GM12878 (cell line): Measurements from ENCODE around the gene C1QTNF3. TPM values are rescaled to one million over a fixed set of nuclear protein-coding genes. Genes with fewer than 3 reads are reported as not detected.

Experiments
- ATAC-seq: fragments of 200-7000 bp; cut with Tn5 transposase; 3 replicates; pipeline ENCODE4 v1.9.1; 2020; ENCODE audit warnings: mild to moderate bottlenecking, moderate library complexity
- BruUV-seq: library from RNA; stranded (reverse); fragments of 400-500 nt; replicated peaks from 2 replicates; lab custom pipeline; 2021; lab: Mats Ljungman, UMichigan
- CTCF ChIA-PET: fragments of 300-600 bp; sonication (Branson Sonifier 250); formaldehyde crosslinking; extraction: SDS; loops from one replicate; lab custom pipeline; 2021; ENCODE audit warnings: inconsistent platforms; lab: Yijun Ruan, JAX
- POLR2A ChIA-PET: fragments of 350-600 bp; formaldehyde crosslinking; extraction: SDS; loops from one replicate; lab custom pipeline; 2021; ENCODE audit warnings: inconsistent platforms; lab: Charles Lee
- RAD21 ChIA-PET: fragments of 300-600 bp; sonication (Branson Sonifier 250); formaldehyde crosslinking; loops from one replicate; lab custom pipeline; 2023; ENCODE audit warnings: antibody characterized with exemption; ENCODE audit not compliant: unreplicated experiment; lab: Charles Lee
- SMC1A ChIA-PET: fragments of 300-600 bp; sonication (Branson Sonifier 250); formaldehyde crosslinking; loops from one replicate; lab custom pipeline; 2023; ENCODE audit not compliant: unreplicated experiment, uncharacterized antibody; lab: Charles Lee
- DNase-seq: peaks from one replicate; pipeline ENCODE4 v3.0.0-alpha.2; 2011; ENCODE audit warnings: low read depth, low spot score
- FAIRE-seq: peaks from 3 replicates; lab custom pipeline; 2011; peaks lifted over from hg19 to GRCh38; lab: Jason Lieb, UNC
- H2AFZ ChIP-seq: 2 replicates; pipeline ENCODE4 v1.6.0; 2011; ENCODE audit warnings: low read depth, low read length, control low read depth; ENCODE audit not compliant: control insufficient read depth
- H3K27ac ChIP-seq: 2 replicates; pipeline ENCODE4 v1.5.1; 2011; ENCODE audit warnings: control low read depth; ENCODE audit not compliant: control insufficient read depth, insufficient read depth
- H3K27me3 ChIP-seq, 2 experiments: replicated peaks in 1 of 2; 2 replicates each; pipeline versions ENCODE4 v1.6.0 to v1.6.1; 2011; ENCODE audit warnings: low read length in 1 of 2; ENCODE audit not compliant: control insufficient read depth in 2 of 2, insufficient read depth in 2 of 2
- H3K36me3 ChIP-seq, 2 experiments: 2 replicates each; pipeline ENCODE4 v1.5.1; 2011; ENCODE audit warnings: low read length in 1 of 2; ENCODE audit not compliant: control insufficient read depth in 2 of 2, insufficient read depth in 2 of 2
- H3K4me1 ChIP-seq: 2 replicates; pipeline ENCODE4 v1.6.1; 2011; ENCODE audit warnings: mild to moderate bottlenecking, low read length, moderate library complexity, mixed read lengths; ENCODE audit not compliant: control insufficient read depth, insufficient read depth
- H3K4me2 ChIP-seq: 2 replicates; pipeline ENCODE4 v1.6.0; 2011; ENCODE audit warnings: control low read depth; ENCODE audit not compliant: control insufficient read depth, insufficient read depth
- H3K4me3 ChIP-seq: fragments of 200-600 bp; sonication (generic); 2 replicates; pipeline ENCODE4 v1.5.1; 2016
- H3K79me2 ChIP-seq: 2 replicates; pipeline ENCODE4 v1.6.0; 2011; ENCODE audit warnings: low read length; ENCODE audit not compliant: control insufficient read depth, insufficient read depth
- H3K9ac ChIP-seq: 2 replicates; pipeline ENCODE4 v1.8.0; 2011; ENCODE audit warnings: low read length, control low read depth, mixed read lengths; ENCODE audit not compliant: control insufficient read depth, insufficient read depth
- H3K9me3 ChIP-seq: replicated peaks from 3 replicates; pipeline ENCODE4 v1.5.1; 2011; ENCODE audit warnings: mild to moderate bottlenecking, low read length; ENCODE audit not compliant: control insufficient read depth, insufficient read depth
- H4K20me1 ChIP-seq: 2 replicates; pipeline ENCODE4 v1.6.0; 2011; ENCODE audit not compliant: control insufficient read depth, insufficient read depth
- ATF3 ChIP-seq: IDR thresholded peaks from 2 replicates; pipeline ENCODE4 v1.6.1; 2011; ENCODE audit warnings: low read depth, mild to moderate bottlenecking, low read length, moderate library complexity, borderline replicate concordance; ENCODE audit errors: extremely low read depth
- BCL11A ChIP-seq: IDR thresholded peaks from 2 replicates; pipeline ENCODE4 v1.6.1; 2011; ENCODE audit warnings: low read depth, low read length
- BCL3 ChIP-seq: IDR thresholded peaks from 2 replicates; pipeline ENCODE4 v1.6.1; 2011; ENCODE audit warnings: borderline replicate concordance, low read depth, mild to moderate bottlenecking, moderate library complexity, low read length; ENCODE audit not compliant: insufficient read depth, poor library complexity, severe bottlenecking
- BMI1 ChIP-seq: fragments of 450-650 bp; IDR thresholded peaks from 2 replicates; pipeline ENCODE4 v1.6.1; 2016; ENCODE audit warnings: mild to moderate bottlenecking, moderate library complexity, borderline replicate concordance
- CHD2 ChIP-seq: IDR thresholded peaks from 2 replicates; pipeline ENCODE4 v1.6.1; 2011; ENCODE audit warnings: low read depth, low read length, improper control_type of control experiment, borderline replicate concordance
- HCFC1 ChIP-seq: fragments of 150-350 bp; IDR thresholded peaks from 2 replicates; pipeline ENCODE4 v1.6.1; 2014; ENCODE audit warnings: low read length
- IRF4 ChIP-seq: IDR thresholded peaks from 2 replicates; pipeline ENCODE4 v1.6.1; 2011; ENCODE audit warnings: low read depth, low read length
- NKRF ChIP-seq: fragments of 450-650 bp; conservative IDR thresholded peaks from 2 replicates; pipeline ENCODE4 v1.6.1; 2017; ENCODE audit warnings: mild to moderate bottlenecking, moderate library complexity
- PAX8 ChIP-seq: fragments of 450-650 bp; IDR thresholded peaks from 2 replicates; pipeline ENCODE4 v1.6.1; 2017; ENCODE audit warnings: mild to moderate bottlenecking, moderate library complexity
- PML ChIP-seq: IDR thresholded peaks from 2 replicates; pipeline ENCODE4 v1.6.1; 2012; ENCODE audit warnings: low read length, inconsistent platforms
- POLR2AphosphoS2 ChIP-seq: IDR thresholded peaks from 2 replicates; pipeline ENCODE4 v1.6.1; 2011; ENCODE audit warnings: low read depth, mild to moderate bottlenecking, low read length, improper control_type of control experiment, moderate library complexity
- SREBF2 ChIP-seq: IDR thresholded peaks from 2 replicates; pipeline ENCODE4 v1.6.1; 2012; ENCODE audit warnings: mild to moderate bottlenecking, low read length
- ZBTB33 ChIP-seq: fragments of 450-650 bp; IDR thresholded peaks from 2 replicates; pipeline ENCODE4 v1.6.1; 2017; ENCODE audit warnings: mild to moderate bottlenecking
- ZNF207 ChIP-seq: fragments of 450-650 bp; IDR thresholded peaks from 2 replicates; pipeline ENCODE4 v1.6.1; 2014; ENCODE audit warnings: antibody characterized with exemption, mild to moderate bottlenecking, borderline replicate concordance
- ZNF592 ChIP-seq: fragments of 450-650 bp; IDR thresholded peaks from 2 replicates; pipeline ENCODE4 v1.6.1; 2017; ENCODE audit warnings: mild to moderate bottlenecking, moderate library complexity
- WGBS: methylation state at CpG from one replicate; pipeline ENCODE4 v1.1.6; 2016; ENCODE audit warnings: low lambda C conversion rate; ENCODE audit not compliant: insufficient replicate concordance, insufficient coverage; ENCODE audit errors: missing lambda C conversion rate; 5-methylcytosine and 5-hydroxymethylcytosine counted together
- in situ Hi-C: fragments of 300-500 bp; cut with MboI; formaldehyde crosslinking; loops from 9 replicates; pipeline ENCODE4 v1.14.3; 2018; ENCODE audit warnings: mixed read lengths
- intact Hi-C: fragments of 100-400 bp; cut with micrococcal nuclease; formaldehyde crosslinking; loops from one replicate; pipeline ENCODE4 v1.14.2; 2022; ENCODE audit not compliant: unreplicated experiment
- polyA plus RNA-seq, 11 experiments: library from polyadenylated mRNA; depleted of rRNA in 4 of 11; unstranded in 6 of 11; stranded (reverse) in 5 of 11; fragments of >200 nt; fragmentation: Nextera tagmentation in 4 of 11; fragmentation: Illumina TruSeq in 1 of 11; extraction: Ambion mirVana in 4 of 11; extraction: Trizol in 1 of 11; gene quantifications; 1 replicate in 1 of 11; 2 replicates in 10 of 11; pipeline versions ENCODE4 v1.2.1 to v1.2.3, GENCODE V29; 2011 to 2016; ENCODE audit warnings: inconsistent platforms in 2 of 11, missing spikeins in 2 of 11, low read depth in 1 of 11
- total RNA-seq, 4 experiments: library from RNA; depleted of rRNA in 3 of 4; stranded (reverse); fragments of >200 nt in 3 of 4; fragmentation: Illumina TruSeq in 1 of 4; extraction: Trizol in 1 of 4; gene quantifications; 2 replicates each; pipeline versions ENCODE4 v1.2.1 to v1.2.3, GENCODE V29; 2013 to 2021

Gene C1QTNF3
- total and polyA plus RNA-seq, 10 of the 15 experiments (the other 5 are each of a cell fraction or from before 2014, with no cell fraction given), result 0.39 to 6.3 (median 1.3) TPM

GRCh38 chr5:34055667-34056066 lies 12.7 kb upstream of the C1QTNF3 start (continued):
- TF ChIP-seq ZBTB33, result no peak
- TF ChIP-seq CHD2, result no peak
- TF ChIP-seq POLR2AphosphoS2, result no peak
- TF ChIP-seq BCL3, result no peak
- no peak for TF ChIP-seq PAX8

GRCh38 chr5:34054400-34054729 lies 11.4 kb upstream of the C1QTNF3 start:
- H3K79me2 ChIP-seq, result no peaks in the 10 kb centered on the region
- ChIA-PET CTCF (interaction anchor here (0.8 kb wide), 1 partner anchor 57 kb away, joined by 3 read pairs; no protein-coding TSS in a partner anchor), POLR2A (no interaction called here), SMC1A (no interaction called here), RAD21 (no interaction called here)
- no peaks in the 10 kb centered on the region for H3K9me3 ChIP-seq
- ATAC-seq (no peak), DNase-seq (no peak), FAIRE-seq (no peak)
- intact Hi-C loops (no loop called here), in situ Hi-C loops (no loop called here)
- no peaks in the 10 kb centered on the region for H3K27me3 ChIP-seq
- H3K36me3 ChIP-seq, result no peaks in the 10 kb centered on the region; a peak in 1 of 4 replicates
- H3K4me2 ChIP-seq, result no peak overlapping the region
- no peak overlapping the region for H3K4me3 ChIP-seq
- H3K9ac ChIP-seq, result no peak overlapping the region
- H4K20me1 ChIP-seq, result no peaks in the 10 kb centered on the region
- H2AFZ ChIP-seq, result no peak overlapping the region
- H3K4me1 ChIP-seq, result no peaks in the 10 kb centered on the region
- no peak overlapping the region for H3K27ac ChIP-seq
- no TSS peak for BruUV-seq
- WGBS, result 24% methylated on average over 1 of the region's 1 CpG
- TF ChIP-seq ZNF207, result no peak
- TF ChIP-seq BCL11A, result no peak
- no peak for TF ChIP-seq SREBF2
- TF ChIP-seq ATF3, result no peak
- TF ChIP-seq NKRF, result no peak
- no peak for TF ChIP-seq HCFC1
- no peak for TF ChIP-seq ZNF592
- TF ChIP-seq IRF4, result no peak
- TF ChIP-seq BMI1, result no peak
- no peak for TF ChIP-seq PML
